Cardiac fibroblast (primary cell): ENCODE measurements around the gene ZAP70.

Experiments used
- DNase-seq, 2 donors: peaks; one replicate each; pipeline versions ENCODE4 v3.0.0 to v3.0.0-alpha.2; 2010; ENCODE audit warnings: low read depth in 2 of 2
- H3K4me3 ChIP-seq, 2 donors: replicated peaks in 1 of 2; 1 replicate in 1 of 2; 2 replicates in 1 of 2; pipeline ENCODE4 v1.5.1; 2011; ENCODE audit warnings: low read depth in 2 of 2, low read length in 2 of 2, mild to moderate bottlenecking in 2 of 2, moderate library complexity in 1 of 2
- TF ChIP-seq, protein P1 (sequence below): IDR thresholded peaks from one replicate; pipeline ENCODE4 v1.5.1; 2011; ENCODE audit warnings: low read depth, mild to moderate bottlenecking, low read length, inconsistent platforms

The ZAP70 gene

DNA sequence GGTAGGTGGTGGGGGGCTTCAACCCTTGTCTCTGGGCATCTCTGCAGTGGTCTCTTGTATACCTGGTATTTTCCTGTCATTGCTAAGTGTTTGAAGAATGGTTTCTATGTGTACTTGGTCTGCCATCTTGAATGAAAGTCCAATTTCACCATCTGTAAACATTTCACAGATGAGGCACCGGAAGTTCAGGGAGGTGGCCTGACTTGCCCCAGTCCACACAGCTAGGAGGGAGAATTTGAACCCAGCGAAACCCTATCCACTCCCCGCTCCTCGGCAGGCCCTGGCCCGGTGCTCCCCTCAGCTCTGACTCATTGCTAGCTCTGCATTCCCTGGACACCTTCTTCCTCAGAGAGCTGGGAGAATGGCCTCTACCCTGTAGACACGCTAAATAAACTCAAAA lies 30.5 kb downstream of the ZAP70 start:
- DNase-seq, result no peak
- TF ChIP-seq, protein P1, sequence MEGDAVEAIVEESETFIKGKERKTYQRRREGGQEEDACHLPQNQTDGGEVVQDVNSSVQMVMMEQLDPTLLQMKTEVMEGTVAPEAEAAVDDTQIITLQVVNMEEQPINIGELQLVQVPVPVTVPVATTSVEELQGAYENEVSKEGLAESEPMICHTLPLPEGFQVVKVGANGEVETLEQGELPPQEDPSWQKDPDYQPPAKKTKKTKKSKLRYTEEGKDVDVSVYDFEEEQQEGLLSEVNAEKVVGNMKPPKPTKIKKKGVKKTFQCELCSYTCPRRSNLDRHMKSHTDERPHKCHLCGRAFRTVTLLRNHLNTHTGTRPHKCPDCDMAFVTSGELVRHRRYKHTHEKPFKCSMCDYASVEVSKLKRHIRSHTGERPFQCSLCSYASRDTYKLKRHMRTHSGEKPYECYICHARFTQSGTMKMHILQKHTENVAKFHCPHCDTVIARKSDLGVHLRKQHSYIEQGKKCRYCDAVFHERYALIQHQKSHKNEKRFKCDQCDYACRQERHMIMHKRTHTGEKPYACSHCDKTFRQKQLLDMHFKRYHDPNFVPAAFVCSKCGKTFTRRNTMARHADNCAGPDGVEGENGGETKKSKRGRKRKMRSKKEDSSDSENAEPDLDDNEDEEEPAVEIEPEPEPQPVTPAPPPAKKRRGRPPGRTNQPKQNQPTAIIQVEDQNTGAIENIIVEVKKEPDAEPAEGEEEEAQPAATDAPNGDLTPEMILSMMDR, result no peak
- H3K4me3 ChIP-seq, result no peak overlapping the region

DNA sequence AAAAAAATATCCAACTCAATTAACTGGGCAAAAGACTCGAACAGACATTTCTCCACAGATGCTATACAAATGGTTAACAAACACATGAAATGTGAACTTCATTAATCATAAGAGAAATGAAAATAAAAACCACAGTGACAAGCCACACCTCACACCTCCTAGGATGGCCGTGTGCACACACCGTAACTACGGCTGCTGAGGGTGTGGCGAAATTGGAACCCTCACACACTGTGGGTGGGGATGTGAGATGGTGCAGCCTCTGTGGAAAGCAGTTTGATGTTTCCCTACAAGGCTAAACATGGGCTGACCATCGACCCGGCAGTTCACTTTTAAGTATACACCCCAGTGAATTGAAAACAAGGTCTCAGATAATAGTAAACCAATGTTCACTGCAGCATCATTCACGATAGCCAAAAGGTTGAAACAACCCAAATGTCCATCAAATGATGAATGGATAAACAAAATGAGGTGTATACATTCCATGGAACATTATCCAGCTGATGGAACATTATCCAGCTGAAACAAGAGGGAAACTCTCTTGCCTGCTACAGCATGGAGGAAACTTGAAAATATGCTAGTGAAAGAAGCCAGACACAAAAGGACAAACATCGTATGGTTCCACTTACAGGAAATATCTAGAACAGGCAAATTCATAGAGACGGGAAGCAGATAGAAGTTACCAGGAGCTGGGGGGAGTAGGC lies 32.2 kb downstream of the ZAP70 start:
- no peak overlapping the region for H3K4me3 ChIP-seq
- DNase-seq, result no peak
- TF ChIP-seq, protein P1, result no peak

DNA sequence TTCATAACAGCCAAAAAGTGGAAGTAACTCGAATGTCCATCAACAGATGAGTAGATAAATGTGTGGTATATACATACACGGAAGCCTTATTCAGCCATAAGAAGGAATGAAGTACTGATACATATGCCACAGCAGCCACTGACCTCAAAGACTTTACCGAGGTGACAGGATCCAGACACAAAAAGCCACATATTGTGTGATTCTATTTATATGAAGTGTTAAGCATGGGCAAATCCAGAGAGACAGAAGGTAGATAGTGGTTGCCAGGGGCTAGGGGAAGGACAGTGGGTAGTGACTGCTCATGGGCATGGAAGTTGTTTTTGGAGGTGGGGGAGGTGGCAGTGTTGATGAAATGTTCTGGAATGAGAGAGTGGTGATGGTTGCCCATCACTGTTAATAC lies 33.9 kb downstream of the ZAP70 start:
- H3K4me3 ChIP-seq, result no peak overlapping the region
- DNase-seq, result no peak
- TF ChIP-seq, protein P1, result no peak

DNA sequence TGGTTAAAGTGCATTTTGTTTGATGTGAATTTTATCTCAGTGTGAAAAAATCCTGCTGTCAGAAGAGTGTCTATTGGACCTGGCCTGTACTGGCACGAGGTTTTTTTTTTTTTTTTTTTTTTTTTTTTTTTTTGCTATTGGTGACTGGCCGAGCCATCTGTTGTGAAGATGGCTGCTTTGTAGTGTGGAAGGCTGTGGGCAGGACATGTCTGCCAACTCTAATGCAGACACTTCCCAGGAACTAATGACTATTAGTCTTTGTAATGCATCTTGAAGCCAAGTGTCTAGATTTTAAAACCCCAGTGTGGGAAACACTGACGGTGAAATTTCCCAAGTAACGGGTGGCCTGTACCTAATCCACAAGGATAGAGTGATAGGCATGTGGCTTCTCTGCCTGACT lies 34.3 kb downstream of the ZAP70 start:
- TF ChIP-seq, protein P1, result no peak

DNA sequence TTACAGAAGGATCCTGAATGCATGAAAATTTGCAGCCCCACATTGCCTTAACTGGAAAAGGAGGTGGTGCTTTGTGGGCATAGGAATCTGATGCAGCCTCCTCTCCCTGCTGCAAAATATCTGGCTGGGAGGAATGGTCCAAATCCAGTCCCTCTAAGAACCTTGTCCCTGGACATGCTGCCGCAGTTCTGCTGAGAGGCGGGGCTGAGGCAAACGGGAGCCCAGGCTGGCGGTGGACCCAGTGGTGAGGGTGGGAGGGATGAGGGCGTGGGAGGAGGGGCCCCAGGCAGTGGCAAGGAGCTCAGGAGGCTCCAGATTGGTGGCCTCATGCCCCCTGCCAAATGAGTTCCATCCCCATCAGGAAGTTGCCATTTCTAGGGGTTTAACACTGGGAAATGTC lies 36.2 kb downstream of the ZAP70 start:
- no peak for DNase-seq
- H3K4me3 ChIP-seq, result no peak overlapping the region
- TF ChIP-seq, protein P1, result no peak

More for the DNA sequence above, 34.3 kb downstream of the ZAP70 start:
- peak; percentile 33 to 34 for DNase-seq
- no peak overlapping the region for H3K4me3 ChIP-seq

DNA sequence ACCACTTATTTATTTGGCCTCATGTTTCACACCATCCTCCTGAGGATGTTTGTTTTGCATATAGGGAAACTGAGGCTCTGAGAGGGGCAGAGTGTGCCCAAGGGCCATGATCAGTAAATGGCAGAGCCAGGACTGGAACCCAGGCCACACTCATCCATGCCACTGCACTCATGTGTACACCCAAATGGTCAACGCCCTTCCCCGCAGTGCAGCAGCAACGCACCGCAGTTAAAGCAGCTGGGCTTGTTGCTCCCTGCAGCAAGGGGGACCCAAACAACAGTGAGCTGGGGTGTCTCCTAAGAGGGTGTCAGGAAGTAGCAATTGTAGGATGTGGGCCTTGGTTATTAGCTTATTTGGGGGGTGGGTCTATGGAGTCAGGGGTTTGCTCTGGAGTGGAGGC lies 36.6 kb downstream of the ZAP70 start:
- no peak for DNase-seq
- H3K4me3 ChIP-seq, result no peak overlapping the region
- TF ChIP-seq, protein P1, result no peak

DNA sequence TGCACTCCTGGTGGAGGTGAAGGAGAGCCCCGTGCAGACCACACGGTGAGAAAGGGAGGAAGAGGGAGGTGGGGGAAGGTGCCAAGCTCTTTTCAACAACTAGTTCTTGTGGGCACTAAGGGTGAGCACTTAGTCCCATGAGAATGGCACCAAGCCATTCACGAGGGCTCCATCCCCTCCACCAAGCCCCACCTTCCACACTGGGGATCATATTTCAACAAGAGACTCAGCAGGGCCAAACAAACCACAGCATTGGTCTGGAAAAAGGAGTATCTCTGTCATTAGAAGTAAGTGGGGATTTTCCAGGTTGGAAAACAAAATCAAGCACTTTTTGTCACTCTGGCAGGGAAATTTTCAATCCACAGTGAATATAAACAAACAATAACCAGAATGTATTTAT lies 38.4 kb downstream of the ZAP70 start:
- TF ChIP-seq, protein P1, result no peak
- DNase-seq, result peak in 1 of 2 donors; percentile 35

More for the DNA sequence above, 38.4 kb downstream of the ZAP70 start:
- H3K4me3 ChIP-seq, result no peak overlapping the region
